OCI-LY1 (cell line): Measurements from ENCODE around the gene CLDN22.

Source experiments
- CTCF ChIP-seq: fragments of 200-600 bp; sonication (generic), shearing (Covaris generic); IDR thresholded peaks from 2 replicates; pipeline ENCODE4 v1.5.1; 2017; ENCODE audit warnings: mild to moderate bottlenecking, antibody characterized with exemption, low read length, moderate library complexity, mixed read lengths
- EZH2 ChIP-seq: fragments of 200-600 bp; sonication (generic), shearing (Covaris generic); IDR thresholded peaks from 2 replicates; pipeline ENCODE4 v1.8.0; 2017; ENCODE audit warnings: borderline replicate concordance, mixed run types, mild to moderate bottlenecking, antibody characterized with exemption, low read length, moderate library complexity, mixed read lengths

- no peak for TF ChIP-seq CTCF
- TF ChIP-seq EZH2 = no peak
These were observed 42.0 kb upstream of the CLDN22 start for GRCh38 chr4:183362036-183362435.
